Measurements from ENCODE around the gene KCNE4.

KCNE4 gene

DNA sequence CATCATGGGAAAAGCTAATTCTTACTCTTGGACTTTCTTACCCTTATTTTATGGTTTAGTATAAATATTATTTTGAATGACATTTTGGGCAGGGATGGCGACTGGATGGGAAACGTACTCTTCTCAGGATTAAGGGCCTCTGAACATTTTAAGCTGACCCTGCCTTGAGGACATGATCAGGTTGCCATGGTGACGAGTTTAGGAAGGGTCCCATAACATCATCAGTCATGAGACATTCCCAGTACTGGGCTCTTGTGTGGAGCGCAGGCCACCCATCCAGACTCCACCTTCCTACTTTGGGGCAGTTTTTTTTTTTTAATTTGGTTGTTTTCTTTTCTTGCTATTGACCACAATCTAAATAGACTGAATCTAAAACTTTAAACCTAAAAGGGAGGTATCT is 40.7 kb downstream of the KCNE4 start:
- Histone ChIP-seq H3K36me3 (ENCODE audit: control insufficient read depth in 1 of 2, insufficient read depth in 2 of 2, low read length in 2 of 2) (no peaks in the 10 kb centered on the region), H3K27me3 (ENCODE audit: low read depth, low read length) (no peaks in the 10 kb centered on the region), H3K9me3 (ENCODE audit: control insufficient read depth in 1 of 2, low read length in 2 of 2) (no peaks in the 10 kb centered on the region), H3K27ac (ENCODE audit: low read length) (no peak overlapping the region), H3K4me3 (ENCODE audit: low read depth in 1 of 2, low read length in 2 of 2) (no peak overlapping the region), H3K4me1 (ENCODE audit: control insufficient read depth in 1 of 2, insufficient read depth in 2 of 2, low read length in 2 of 2) (no peaks in the 10 kb centered on the region)

DNA sequence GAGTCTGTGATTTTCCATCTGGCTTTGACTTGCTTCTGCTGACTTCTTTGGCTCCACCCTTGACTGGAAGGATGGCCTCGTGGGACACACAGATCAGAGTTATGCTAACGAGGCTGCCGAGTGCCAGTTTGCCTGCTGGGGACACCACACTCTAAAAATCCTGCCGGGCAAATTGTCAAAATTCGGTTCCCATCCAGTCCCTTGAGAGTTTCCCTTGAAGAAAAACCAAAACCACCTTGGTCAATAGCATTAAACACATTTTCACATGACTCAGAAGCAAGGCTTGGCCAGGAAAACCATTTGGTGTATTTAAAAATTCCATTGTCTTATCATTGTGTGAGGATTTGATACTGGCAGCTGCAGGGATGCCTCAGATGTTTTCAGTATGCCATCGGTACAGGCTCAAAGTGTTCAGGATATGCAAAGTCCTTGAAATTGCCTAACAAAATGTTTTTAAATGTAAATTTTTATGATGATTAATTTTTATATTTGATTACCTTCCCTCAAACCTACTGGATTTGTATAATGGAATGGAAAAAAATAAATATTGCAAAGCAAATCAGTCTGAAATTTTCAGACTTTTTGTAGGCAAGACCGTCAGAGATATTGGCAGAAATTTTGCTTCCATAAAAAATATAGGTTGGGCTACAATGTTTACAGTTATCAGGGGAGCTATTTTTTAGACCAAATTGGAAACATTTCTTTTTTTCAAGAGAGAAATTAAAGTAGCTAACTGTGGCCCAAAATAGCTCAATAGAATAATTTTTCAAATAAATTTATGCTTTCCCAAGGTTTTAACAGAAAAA is 41.6 kb downstream of the KCNE4 start:
- no peak overlapping the region for H3K27ac ChIP-seq (ENCODE audit: low read length)
- no peaks in the 10 kb centered on the region for H3K4me1 ChIP-seq (ENCODE audit: control insufficient read depth in 1 of 2, insufficient read depth in 2 of 2, low read length in 2 of 2)
- no peaks in the 10 kb centered on the region for H3K9me3 ChIP-seq (ENCODE audit: control insufficient read depth in 1 of 2, low read length in 2 of 2)
- no peaks in the 10 kb centered on the region for H3K27me3 ChIP-seq (ENCODE audit: low read depth, low read length)
- H3K4me3 ChIP-seq (ENCODE audit: low read depth in 1 of 2, low read length in 2 of 2): no peak overlapping the region
- H3K36me3 ChIP-seq (ENCODE audit: control insufficient read depth in 1 of 2, insufficient read depth in 2 of 2, low read length in 2 of 2): no peaks in the 10 kb centered on the region

GRCh38 chr2:223095207-223095606 is 43.2 kb downstream of the KCNE4 start:
- no peak overlapping the region for H3K27ac ChIP-seq (ENCODE audit: low read length)

GRCh38 chr2:223096235-223096970 is 44.4 kb downstream of the KCNE4 start:
- Histone ChIP-seq H3K36me3 (ENCODE audit: control insufficient read depth in 1 of 2, insufficient read depth in 2 of 2, low read length in 2 of 2) (no peaks in the 10 kb centered on the region), H3K4me3 (ENCODE audit: low read depth in 1 of 2, low read length in 2 of 2) (no peak overlapping the region), H3K27ac (ENCODE audit: low read length) (no peak overlapping the region), H3K4me1 (ENCODE audit: control insufficient read depth in 1 of 2, insufficient read depth in 2 of 2, low read length in 2 of 2) (peaks cover 14 to 15% of the 10 kb centered on the region in 2 donors), H3K9me3 (ENCODE audit: control insufficient read depth in 1 of 2, low read length in 2 of 2) (no peaks in the 10 kb centered on the region), H3K27me3 (ENCODE audit: low read depth, low read length) (no peaks in the 10 kb centered on the region)

More at GRCh38 chr2:223095207-223095606, 43.2 kb downstream of the KCNE4 start:
- Histone ChIP-seq H3K4me1 (ENCODE audit: control insufficient read depth in 1 of 2, insufficient read depth in 2 of 2, low read length in 2 of 2) (peaks cover 3 to 6% of the 10 kb centered on the region in 2 donors), H3K9me3 (ENCODE audit: control insufficient read depth in 1 of 2, low read length in 2 of 2) (no peaks in the 10 kb centered on the region), H3K4me3 (ENCODE audit: low read depth in 1 of 2, low read length in 2 of 2) (no peak overlapping the region), H3K27me3 (ENCODE audit: low read depth, low read length) (no peaks in the 10 kb centered on the region), H3K36me3 (ENCODE audit: control insufficient read depth in 1 of 2, insufficient read depth in 2 of 2, low read length in 2 of 2) (no peaks in the 10 kb centered on the region)

GRCh38 chr2:223097888-223098383 is 45.9 kb downstream of the KCNE4 start:
- Histone ChIP-seq H3K27ac (ENCODE audit: low read length) (no peak overlapping the region), H3K4me1 (ENCODE audit: control insufficient read depth in 1 of 2, insufficient read depth in 2 of 2, low read length in 2 of 2) (peaks cover 14 to 23% of the 10 kb centered on the region in 2 donors), H3K27me3 (ENCODE audit: low read depth, low read length) (no peaks in the 10 kb centered on the region), H3K36me3 (ENCODE audit: control insufficient read depth in 1 of 2, insufficient read depth in 2 of 2, low read length in 2 of 2) (no peaks in the 10 kb centered on the region), H3K9me3 (ENCODE audit: control insufficient read depth in 1 of 2, low read length in 2 of 2) (no peaks in the 10 kb centered on the region), H3K4me3 (ENCODE audit: low read depth in 1 of 2, low read length in 2 of 2) (no peak overlapping the region)

GRCh38 chr2:223099561-223099960 is 47.6 kb downstream of the KCNE4 start:
- Histone ChIP-seq H3K4me3 (ENCODE audit: low read depth in 1 of 2, low read length in 2 of 2) (no peak overlapping the region), H3K4me1 (ENCODE audit: control insufficient read depth in 1 of 2, insufficient read depth in 2 of 2, low read length in 2 of 2) (peaks cover 14 to 23% of the 10 kb centered on the region in 2 donors), H3K9me3 (ENCODE audit: control insufficient read depth in 1 of 2, low read length in 2 of 2) (no peaks in the 10 kb centered on the region), H3K27ac (ENCODE audit: low read length) (no peak overlapping the region), H3K27me3 (ENCODE audit: low read depth, low read length) (no peaks in the 10 kb centered on the region), H3K36me3 (ENCODE audit: control insufficient read depth in 1 of 2, insufficient read depth in 2 of 2, low read length in 2 of 2) (no peaks in the 10 kb centered on the region)

DNA sequence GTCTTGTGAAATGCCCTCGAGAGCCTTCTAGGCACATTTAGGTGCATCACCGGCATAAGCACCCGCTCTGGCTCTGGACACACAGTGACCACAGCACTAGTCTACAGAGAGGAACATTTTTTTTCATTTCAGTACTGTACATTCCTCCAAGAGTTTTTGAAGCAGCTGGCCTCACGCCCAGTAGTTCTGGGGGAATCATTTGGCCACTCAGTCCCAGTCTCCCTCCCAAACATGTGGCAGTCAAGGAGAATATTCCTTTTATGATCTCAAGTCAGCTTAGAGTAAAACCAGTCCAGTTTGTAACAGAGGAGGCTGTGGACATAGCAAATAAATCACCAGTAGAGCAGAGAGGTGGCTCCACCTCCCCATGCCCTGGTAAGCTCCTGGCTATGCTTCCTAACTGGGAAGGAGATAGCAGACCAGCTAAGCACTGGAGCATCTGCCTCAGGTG is 48.1 kb downstream of the KCNE4 start:
- H3K27me3 ChIP-seq (ENCODE audit: low read depth, low read length): no peaks in the 10 kb centered on the region
- no peaks in the 10 kb centered on the region for H3K9me3 ChIP-seq (ENCODE audit: control insufficient read depth in 1 of 2, low read length in 2 of 2)
- H3K27ac ChIP-seq (ENCODE audit: low read length): no peak overlapping the region
- H3K4me3 ChIP-seq (ENCODE audit: low read depth in 1 of 2, low read length in 2 of 2): no peak overlapping the region
- peaks cover 14 to 23% of the 10 kb centered on the region in 2 donors for H3K4me1 ChIP-seq (ENCODE audit: control insufficient read depth in 1 of 2, insufficient read depth in 2 of 2, low read length in 2 of 2)
- H3K36me3 ChIP-seq (ENCODE audit: control insufficient read depth in 1 of 2, insufficient read depth in 2 of 2, low read length in 2 of 2): no peaks in the 10 kb centered on the region

DNA sequence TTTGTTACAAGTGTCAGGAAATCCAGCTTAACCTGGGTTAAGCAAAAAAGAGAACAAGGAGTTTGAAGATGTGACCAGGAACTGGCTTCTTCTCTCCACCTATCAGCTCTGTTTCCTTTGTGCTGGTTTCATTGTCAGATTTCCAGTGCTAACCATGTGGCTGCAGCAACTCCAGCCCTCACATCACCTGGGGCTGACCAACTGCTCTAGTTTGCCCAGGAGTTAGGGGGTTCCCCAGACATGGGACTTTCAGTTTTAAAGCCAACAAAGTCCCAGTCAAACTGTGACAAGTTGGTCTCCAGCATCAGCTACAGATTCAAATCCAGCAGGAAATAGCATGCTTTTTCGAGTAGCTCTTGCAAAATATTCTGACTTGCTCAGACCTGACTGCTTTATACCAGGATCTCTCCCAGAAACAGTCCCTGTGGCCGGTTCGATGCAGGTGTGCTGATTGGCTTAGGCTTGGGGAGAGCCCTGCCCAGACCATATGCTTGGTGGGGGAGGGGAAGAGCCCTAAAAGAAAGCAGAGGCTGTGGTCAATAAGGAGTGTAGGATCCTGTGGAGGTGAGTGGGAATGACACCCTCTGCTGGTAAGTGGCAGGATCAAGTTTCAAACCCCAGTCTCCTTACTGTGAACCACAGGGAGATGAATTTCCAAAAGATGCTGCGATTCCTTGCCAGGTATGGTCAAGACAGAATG is 49.5 kb downstream of the KCNE4 start:
- Histone ChIP-seq H3K27me3 (ENCODE audit: low read depth, low read length) (no peaks in the 10 kb centered on the region), H3K36me3 (ENCODE audit: control insufficient read depth in 1 of 2, insufficient read depth in 2 of 2, low read length in 2 of 2) (no peaks in the 10 kb centered on the region), H3K4me1 (ENCODE audit: control insufficient read depth in 1 of 2, insufficient read depth in 2 of 2, low read length in 2 of 2) (peaks cover 14 to 23% of the 10 kb centered on the region in 2 donors), H3K27ac (ENCODE audit: low read length) (no peak overlapping the region), H3K9me3 (ENCODE audit: control insufficient read depth in 1 of 2, low read length in 2 of 2) (no peaks in the 10 kb centered on the region), H3K4me3 (ENCODE audit: low read depth in 1 of 2, low read length in 2 of 2) (no peak overlapping the region)

- no peak overlapping the region for H3K27ac ChIP-seq (ENCODE audit: low read length)
- no peak overlapping the region for H3K4me3 ChIP-seq (ENCODE audit: low read depth in 1 of 2, low read length in 2 of 2)
- H3K9me3 ChIP-seq (ENCODE audit: control insufficient read depth in 1 of 2, low read length in 2 of 2): no peaks in the 10 kb centered on the region
- no peaks in the 10 kb centered on the region for H3K36me3 ChIP-seq (ENCODE audit: control insufficient read depth in 1 of 2, insufficient read depth in 2 of 2, low read length in 2 of 2)
- no peaks in the 10 kb centered on the region for H3K27me3 ChIP-seq (ENCODE audit: low read depth, low read length)
- peaks cover 14 to 23% of the 10 kb centered on the region in 2 donors for H3K4me1 ChIP-seq (ENCODE audit: control insufficient read depth in 1 of 2, insufficient read depth in 2 of 2, low read length in 2 of 2)
Measured at GRCh38 chr2:223102040-223102400, 50.0 kb downstream of the KCNE4 start.

DNA sequence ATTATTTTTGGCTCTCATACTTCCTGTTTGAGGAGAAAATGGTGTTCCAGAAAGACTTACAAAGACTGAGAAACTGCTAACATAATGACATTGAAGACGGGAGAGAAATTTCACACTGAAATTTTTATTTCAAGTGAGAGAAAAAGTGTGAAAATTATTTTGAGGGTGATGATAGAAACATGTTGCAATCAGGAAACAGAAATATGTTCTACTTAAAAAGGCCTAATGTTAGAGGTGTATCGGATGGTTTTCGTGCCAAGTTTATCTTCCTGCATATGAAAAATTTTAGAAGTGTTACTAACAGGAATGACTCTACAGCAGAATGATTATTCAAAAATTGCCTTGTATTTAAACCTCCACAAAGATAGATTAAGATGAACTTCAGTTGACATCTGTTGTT is 50.5 kb downstream of the KCNE4 start:
- no peaks in the 10 kb centered on the region for H3K36me3 ChIP-seq (ENCODE audit: control insufficient read depth in 1 of 2, insufficient read depth in 2 of 2, low read length in 2 of 2)

More for the DNA sequence above, 50.5 kb downstream of the KCNE4 start:
- no peaks in the 10 kb centered on the region for H3K9me3 ChIP-seq (ENCODE audit: control insufficient read depth in 1 of 2, low read length in 2 of 2)
- no peaks in the 10 kb centered on the region for H3K27me3 ChIP-seq (ENCODE audit: low read depth, low read length)
- H3K27ac ChIP-seq (ENCODE audit: low read length): no peak overlapping the region
- H3K4me1 ChIP-seq (ENCODE audit: control insufficient read depth in 1 of 2, insufficient read depth in 2 of 2, low read length in 2 of 2): peaks cover 14 to 23% of the 10 kb centered on the region in 2 donors
- H3K4me3 ChIP-seq (ENCODE audit: low read depth in 1 of 2, low read length in 2 of 2): no peak overlapping the region
